ENCODE data around the gene MAPKAPK2. TPM values are rescaled to one million over a fixed set of nuclear protein-coding genes. Genes with fewer than 3 reads are reported as not detected.
A peak's percentile ranks its signal among the peaks of the same experiment; 100 is the strongest.

MAPKAPK2 gene
- total RNA-seq, 1 donor, result 31.0 TPM

GRCh38 chr1:206653715-206654459, 30.8 kb upstream of the MAPKAPK2 start:
- TF ChIP-seq CTCF (IDR thresholded peaks at IDR 0.05; ENCODE audit: insufficient read depth, low read length), result no peak
- no peak overlapping the region for H3K4me3 ChIP-seq (ENCODE audit: low read depth, low read length)
- DNase-seq (ENCODE audit: low read depth), result no peak

GRCh38 chr1:206654828-206655227, 29.9 kb upstream of the MAPKAPK2 start:
- no peak for TF ChIP-seq CTCF (IDR thresholded peaks at IDR 0.05; ENCODE audit: insufficient read depth, low read length)
- H3K4me3 ChIP-seq (ENCODE audit: low read depth, low read length), result no peak overlapping the region
- no peak for DNase-seq (ENCODE audit: low read depth)

GRCh38 chr1:206655471-206655882, 29.2 kb upstream of the MAPKAPK2 start:
- H3K4me3 ChIP-seq (ENCODE audit: low read depth, low read length), result no peak overlapping the region
- no peak for DNase-seq (ENCODE audit: low read depth)
- TF ChIP-seq CTCF (IDR thresholded peaks at IDR 0.05; ENCODE audit: insufficient read depth, low read length), result no peak

GRCh38 chr1:206656936-206657335, 27.8 kb upstream of the MAPKAPK2 start:
- TF ChIP-seq CTCF (IDR thresholded peaks at IDR 0.05; ENCODE audit: insufficient read depth, low read length), result no peak
- DNase-seq (ENCODE audit: low read depth), result no peak

GRCh38 chr1:206657751-206658150, 27.0 kb upstream of the MAPKAPK2 start:
- no peak for TF ChIP-seq CTCF (IDR thresholded peaks at IDR 0.05; ENCODE audit: insufficient read depth, low read length)
- no peak for DNase-seq (ENCODE audit: low read depth)
- H3K4me3 ChIP-seq (ENCODE audit: low read depth, low read length), result no peak overlapping the region

More at GRCh38 chr1:206656936-206657335, 27.8 kb upstream of the MAPKAPK2 start:
- H3K4me3 ChIP-seq (ENCODE audit: low read depth, low read length), result no peak overlapping the region

- no peak for DNase-seq (ENCODE audit: low read depth)
- no peak overlapping the region for H3K4me3 ChIP-seq (ENCODE audit: low read depth, low read length)
- peak; percentile 65 for TF ChIP-seq CTCF (IDR thresholded peaks at IDR 0.05; ENCODE audit: insufficient read depth, low read length)
These were observed 26.3 kb upstream of the MAPKAPK2 start for GRCh38 chr1:206658264-206658980.

Measured in fibroblast of the aortic adventitia (primary cell).